Central memory CD8-positive, alpha-beta T cell (primary cell): Measurements from ENCODE around the gene EPHB1.
"Not testable (repeated sequence)": the region's sequence is repeated elsewhere in the genome, so short reads cannot be mapped to it uniquely, and the experiment has no call there.

Experiments used
- ATAC-seq: fragments of 150-1000 bp; cut with Tn5 transposase; replicated peaks from 2 replicates; pipeline ENCODE4 v1.10.0; 2022; ENCODE audit warnings: mild to moderate bottlenecking, moderate FRiP score, moderate number of reproducible peaks; ENCODE audit not compliant: poor library complexity, severe bottlenecking; ENCODE audit errors: extremely low read depth
- DNase-seq, 2 donors: peaks; one replicate each; pipeline ENCODE4 v3.0.0; 2021; ENCODE audit warnings: low spot score in 2 of 2
- H3K27ac Mint-ChIP-seq: one replicate; pipeline ENCODE4 v1.8.0; 2022; ENCODE audit warnings: low read depth, mild to moderate bottlenecking, moderate library complexity, mixed read lengths
- H3K27me3 Mint-ChIP-seq: one replicate; pipeline ENCODE4 v1.8.0; 2022; ENCODE audit warnings: mixed read lengths
- H3K36me3 Mint-ChIP-seq: one replicate; pipeline ENCODE4 v1.8.0; 2022; ENCODE audit warnings: mild to moderate bottlenecking, moderate library complexity, mixed read lengths; ENCODE audit not compliant: insufficient read depth
- H3K4me1 Mint-ChIP-seq: one replicate; pipeline ENCODE4 v1.8.0; 2022; ENCODE audit warnings: mixed read lengths
- H3K4me3 Mint-ChIP-seq: one replicate; pipeline ENCODE4 v1.8.0; 2022; ENCODE audit warnings: mild to moderate bottlenecking, moderate library complexity, mixed read lengths
- H3K9me3 Mint-ChIP-seq: one replicate; pipeline ENCODE4 v1.8.0; 2022; ENCODE audit warnings: mixed read lengths

Gene EPHB1

GRCh38 chr3:135023996-135024658 lies 229.1 kb downstream of the EPHB1 start:
- Mint-ChIP-seq H3K4me3 (no peak overlapping the region), H3K27me3 (no peaks in the 10 kb centered on the region), H3K9me3 (no peaks in the 10 kb centered on the region), H3K27ac (no peak overlapping the region), H3K4me1 (no peaks in the 10 kb centered on the region), H3K36me3 (no peaks in the 10 kb centered on the region)
- ATAC-seq (no peak), DNase-seq (no peak)

GRCh38 chr3:135030768-135031615 lies 235.9 kb downstream of the EPHB1 start:
- H3K36me3 Mint-ChIP-seq, ATAC-seq, H3K9me3 Mint-ChIP-seq, H3K27ac Mint-ChIP-seq, H3K4me3 Mint-ChIP-seq, DNase-seq, H3K4me1 Mint-ChIP-seq: not testable (repeated sequence)
- peaks cover 25% of the 10 kb centered on the region for H3K27me3 Mint-ChIP-seq

- no peaks in the 10 kb centered on the region for H3K9me3 Mint-ChIP-seq
- DNase-seq (no peak), ATAC-seq (no peak)
- H3K27me3 Mint-ChIP-seq = peaks cover 25% of the 10 kb centered on the region
- H3K27ac Mint-ChIP-seq = no peak overlapping the region
- no peaks in the 10 kb centered on the region for H3K4me1 Mint-ChIP-seq
- no peak overlapping the region for H3K4me3 Mint-ChIP-seq
- H3K36me3 Mint-ChIP-seq = no peaks in the 10 kb centered on the region
These were observed 238.7 kb downstream of the EPHB1 start for GRCh38 chr3:135033737-135034136.

- Mint-ChIP-seq H3K36me3 (no peaks in the 10 kb centered on the region), H3K27me3 (peaks cover 25% of the 10 kb centered on the region), H3K9me3 (no peaks in the 10 kb centered on the region), H3K4me3 (no peak overlapping the region), H3K27ac (no peak overlapping the region), H3K4me1 (no peaks in the 10 kb centered on the region)
- DNase-seq (no peak), ATAC-seq (no peak)
These were observed 239.3 kb downstream of the EPHB1 start for GRCh38 chr3:135034291-135034768.

GRCh38 chr3:135034891-135035440 lies 239.9 kb downstream of the EPHB1 start:
- Mint-ChIP-seq H3K4me3 (no peak overlapping the region), H3K9me3 (no peaks in the 10 kb centered on the region), H3K27ac (no peak overlapping the region), H3K27me3 (peaks cover 25% of the 10 kb centered on the region), H3K36me3 (no peaks in the 10 kb centered on the region), H3K4me1 (no peaks in the 10 kb centered on the region)
- ATAC-seq = no peak
- no peak for DNase-seq

GRCh38 chr3:135038186-135038585 lies 243.1 kb downstream of the EPHB1 start:
- H3K4me3 Mint-ChIP-seq = no peak overlapping the region
- no peak for DNase-seq
- no peaks in the 10 kb centered on the region for H3K9me3 Mint-ChIP-seq
- no peaks in the 10 kb centered on the region for H3K36me3 Mint-ChIP-seq
- no peak overlapping the region for H3K27ac Mint-ChIP-seq
- ATAC-seq = no peak
- peaks cover 11% of the 10 kb centered on the region for H3K27me3 Mint-ChIP-seq
- H3K4me1 Mint-ChIP-seq = no peaks in the 10 kb centered on the region

GRCh38 chr3:135039536-135039935 lies 244.5 kb downstream of the EPHB1 start:
- not testable (repeated sequence) for H3K4me1 Mint-ChIP-seq, H3K4me3 Mint-ChIP-seq, H3K27ac Mint-ChIP-seq, DNase-seq, H3K9me3 Mint-ChIP-seq, ATAC-seq, H3K36me3 Mint-ChIP-seq
- peaks cover 10% of the 10 kb centered on the region for H3K27me3 Mint-ChIP-seq

- no peak overlapping the region for H3K4me3 Mint-ChIP-seq
- H3K4me1 Mint-ChIP-seq = no peaks in the 10 kb centered on the region
- no peak for ATAC-seq
- no peak overlapping the region for H3K27ac Mint-ChIP-seq
- no peaks in the 10 kb centered on the region for H3K36me3 Mint-ChIP-seq
- DNase-seq = no peak
- no peaks in the 10 kb centered on the region for H3K9me3 Mint-ChIP-seq
- H3K27me3 Mint-ChIP-seq = no peaks in the 10 kb centered on the region
These were observed 245.5 kb downstream of the EPHB1 start for GRCh38 chr3:135040321-135041240.

- Mint-ChIP-seq H3K36me3 (no peaks in the 10 kb centered on the region), H3K4me3 (no peak overlapping the region), H3K4me1 (no peaks in the 10 kb centered on the region), H3K27ac (no peak overlapping the region), H3K9me3 (no peaks in the 10 kb centered on the region), H3K27me3 (no peaks in the 10 kb centered on the region)
- ATAC-seq = no peak
- no peak for DNase-seq
These were observed 246.5 kb downstream of the EPHB1 start for GRCh38 chr3:135041601-135042000.

GRCh38 chr3:135047061-135047460 lies 252.0 kb downstream of the EPHB1 start:
- ATAC-seq = no peak
- Mint-ChIP-seq H3K27ac (no peak overlapping the region), H3K4me1 (no peaks in the 10 kb centered on the region), H3K36me3 (peaks cover 1% of the 10 kb centered on the region), H3K4me3 (no peak overlapping the region), H3K9me3 (peaks cover 6% of the 10 kb centered on the region), H3K27me3 (no peaks in the 10 kb centered on the region)
- no peak for DNase-seq

GRCh38 chr3:135050536-135050935 lies 255.5 kb downstream of the EPHB1 start:
- peaks cover 1% of the 10 kb centered on the region for H3K36me3 Mint-ChIP-seq
- no peak overlapping the region for H3K4me3 Mint-ChIP-seq
- H3K27ac Mint-ChIP-seq = no peak overlapping the region
- no peak for ATAC-seq
- no peak for DNase-seq
- H3K9me3 Mint-ChIP-seq = peaks cover 6% of the 10 kb centered on the region
- H3K27me3 Mint-ChIP-seq = no peaks in the 10 kb centered on the region
- no peaks in the 10 kb centered on the region for H3K4me1 Mint-ChIP-seq

- ATAC-seq = no peak
These were observed 256.4 kb downstream of the EPHB1 start for GRCh38 chr3:135051409-135051973.

More at GRCh38 chr3:135051409-135051973, 256.4 kb downstream of the EPHB1 start:
- no peak for DNase-seq
- no peak overlapping the region for H3K27ac Mint-ChIP-seq
- H3K27me3 Mint-ChIP-seq = no peaks in the 10 kb centered on the region
- H3K4me3 Mint-ChIP-seq = no peak overlapping the region
- H3K4me1 Mint-ChIP-seq = no peaks in the 10 kb centered on the region
- peaks cover 6% of the 10 kb centered on the region for H3K9me3 Mint-ChIP-seq
- H3K36me3 Mint-ChIP-seq = peaks cover 1% of the 10 kb centered on the region
